NOMO-1 treated with DMSO at 0.1 percent for 48 hours (cell line): ENCODE measurements around the gene ENG.
"Not testable (repeated sequence)": the region's sequence is repeated elsewhere in the genome, so short reads cannot be mapped to it uniquely, and the experiment has no call there.

Experiments
- DNase-seq: peaks from one replicate; lab custom pipeline; 2025; ENCODE audit not compliant: unreplicated experiment; lab: John Stamatoyannopoulos, UW

The ENG gene

DNA sequence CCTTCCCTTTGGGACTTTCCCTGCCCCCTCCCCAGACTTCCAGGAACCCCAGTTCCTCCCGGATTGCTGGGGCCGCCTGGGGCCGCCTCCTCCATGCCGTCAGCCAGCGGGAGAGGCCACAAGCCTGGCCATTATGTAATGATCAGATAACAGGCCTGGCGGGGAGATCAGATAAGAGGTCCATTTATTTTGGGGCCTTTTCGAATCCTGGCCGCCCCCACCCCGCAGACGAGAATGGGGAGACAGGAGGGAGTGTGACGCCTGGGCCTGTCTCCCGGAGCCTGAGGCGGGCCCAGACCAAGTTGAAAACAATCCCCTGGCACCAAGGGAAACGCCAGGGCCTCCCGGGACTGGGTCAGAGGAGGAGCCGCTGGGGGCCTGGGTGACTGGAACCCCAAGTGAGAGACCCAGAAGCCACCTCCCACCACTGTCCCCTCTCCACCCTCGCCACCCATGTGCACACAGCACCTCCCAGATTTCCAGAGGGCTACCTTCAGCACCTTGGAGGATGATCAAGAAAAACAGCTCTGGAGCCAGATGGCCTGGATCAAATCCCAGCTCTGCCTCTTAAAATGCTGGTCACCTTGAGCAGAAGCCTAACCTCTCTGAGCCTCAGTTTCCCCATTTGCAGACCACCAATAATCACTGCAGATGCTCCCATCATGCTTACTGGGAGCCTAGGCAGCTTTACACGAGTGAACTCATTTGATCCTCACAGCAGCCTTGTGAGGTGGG is 7.8 kb downstream of the ENG start:
- no peak for DNase-seq

DNA sequence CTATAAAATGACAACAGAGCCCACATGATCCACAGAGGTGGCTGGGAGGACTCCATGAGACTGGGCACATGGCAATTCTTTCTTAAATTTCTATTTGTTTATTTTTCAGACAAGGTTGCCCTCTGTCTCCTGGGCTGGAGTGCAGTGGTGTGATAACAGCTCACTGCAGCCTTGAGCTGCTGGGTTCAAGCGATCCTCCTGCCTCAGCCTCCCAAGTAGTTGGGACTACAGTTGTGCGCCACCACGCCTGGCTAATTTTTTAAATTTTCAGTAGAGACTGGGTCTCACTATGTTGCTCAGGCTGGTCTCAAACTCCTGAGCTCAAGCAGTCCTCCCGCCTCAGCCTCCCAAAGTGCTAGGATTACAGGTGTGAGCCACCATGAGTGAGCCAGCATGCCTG is 8.8 kb downstream of the ENG start:
- not testable (repeated sequence) for DNase-seq

DNA sequence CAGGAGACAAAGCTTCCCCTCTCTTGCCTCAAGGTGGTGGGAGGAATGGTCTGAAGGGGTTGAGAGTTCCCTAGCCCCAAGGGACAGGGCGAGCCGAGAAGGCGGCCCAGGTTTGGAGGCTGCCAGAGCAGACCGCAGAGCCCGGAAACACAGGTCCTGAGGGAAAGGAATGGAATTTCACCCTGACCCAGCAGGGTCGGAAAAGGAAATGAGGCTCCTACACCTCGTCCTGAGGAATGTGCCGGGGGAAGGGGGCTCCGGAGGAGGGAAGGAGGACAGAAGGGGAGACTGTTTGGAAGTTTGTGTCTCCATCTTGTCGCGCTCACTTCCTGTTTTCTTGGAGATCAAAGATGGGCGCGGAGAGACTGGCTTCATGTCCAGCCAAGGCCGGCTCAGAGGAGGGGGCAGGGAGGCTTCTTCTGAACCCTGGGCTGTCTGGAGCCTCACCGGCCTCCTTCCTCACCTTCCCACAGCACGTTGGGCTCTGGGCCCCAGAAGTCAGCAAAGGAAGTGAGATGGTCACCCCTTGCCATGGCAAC is 9.6 kb downstream of the ENG start:
- DNase-seq = no peak

- no peak for DNase-seq
Measured at GRCh38 chr9:127841087-127841835, 13.2 kb downstream of the ENG start.

DNA sequence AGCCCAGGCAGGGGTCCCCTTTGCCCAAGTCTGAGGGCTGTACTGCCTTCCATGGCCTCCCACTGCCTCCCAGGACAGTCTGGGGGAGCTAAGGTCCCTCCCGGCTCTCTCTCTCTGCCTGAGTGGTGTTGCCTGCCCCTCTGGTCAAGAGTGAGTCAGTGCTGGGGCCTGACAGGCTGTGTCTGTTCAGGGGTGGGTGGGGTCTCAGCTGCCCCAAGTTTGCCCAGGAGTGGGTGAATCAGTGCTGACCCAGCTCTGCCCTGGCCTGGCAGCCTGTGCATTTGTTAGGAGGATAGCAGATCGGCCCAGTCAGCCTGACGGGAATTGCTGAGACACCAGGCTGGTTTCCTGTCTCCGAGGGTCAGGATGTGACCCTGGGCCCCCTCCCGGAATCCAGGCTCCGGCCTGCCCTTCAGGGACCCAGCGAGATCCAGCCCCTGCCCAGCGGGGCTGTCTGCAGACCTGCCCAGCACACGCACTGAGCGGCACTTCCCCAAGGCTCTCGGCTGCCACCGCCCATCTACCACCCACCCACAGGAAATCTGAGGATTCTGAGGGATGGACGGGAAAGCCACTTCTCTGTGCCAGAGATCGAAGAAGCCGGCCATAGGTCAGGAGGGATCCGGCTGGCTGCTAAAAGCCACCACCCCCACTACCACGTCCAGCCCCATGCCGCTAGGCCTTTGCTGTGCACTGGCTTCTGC is 15.9 kb downstream of the ENG start:
- no peak for DNase-seq

DNA sequence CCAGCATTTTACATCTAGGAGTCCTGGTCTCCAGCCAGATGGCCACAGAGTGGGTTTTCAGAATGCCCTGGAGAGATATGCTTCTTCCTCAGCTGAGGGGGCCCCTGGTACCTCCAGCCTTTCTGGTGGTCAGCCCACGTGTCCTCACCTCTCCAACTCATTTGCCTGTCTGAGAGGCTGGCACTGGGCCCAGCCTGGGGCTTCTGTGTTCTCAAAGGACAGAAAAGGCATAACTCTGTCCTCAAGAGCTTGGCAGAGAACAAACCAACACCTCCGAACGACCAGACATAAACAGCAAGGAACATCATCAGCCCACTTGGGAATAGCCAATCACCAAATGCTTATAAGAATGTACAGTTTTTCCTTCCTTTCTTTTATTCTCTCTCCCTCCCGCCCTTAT is 17.1 kb downstream of the ENG start:
- DNase-seq = no peak

- not testable (repeated sequence) for DNase-seq
Measured at GRCh38 chr9:127836561-127836960, 17.9 kb downstream of the ENG start.

GRCh38 chr9:127835991-127836516 is 18.4 kb downstream of the ENG start:
- peak; percentile 85 for DNase-seq

GRCh38 chr9:127833555-127833954 is 20.9 kb downstream of the ENG start:
- peak; percentile 90 for DNase-seq

GRCh38 chr9:127832248-127832647 is 22.2 kb downstream of the ENG start:
- no peak for DNase-seq

DNA sequence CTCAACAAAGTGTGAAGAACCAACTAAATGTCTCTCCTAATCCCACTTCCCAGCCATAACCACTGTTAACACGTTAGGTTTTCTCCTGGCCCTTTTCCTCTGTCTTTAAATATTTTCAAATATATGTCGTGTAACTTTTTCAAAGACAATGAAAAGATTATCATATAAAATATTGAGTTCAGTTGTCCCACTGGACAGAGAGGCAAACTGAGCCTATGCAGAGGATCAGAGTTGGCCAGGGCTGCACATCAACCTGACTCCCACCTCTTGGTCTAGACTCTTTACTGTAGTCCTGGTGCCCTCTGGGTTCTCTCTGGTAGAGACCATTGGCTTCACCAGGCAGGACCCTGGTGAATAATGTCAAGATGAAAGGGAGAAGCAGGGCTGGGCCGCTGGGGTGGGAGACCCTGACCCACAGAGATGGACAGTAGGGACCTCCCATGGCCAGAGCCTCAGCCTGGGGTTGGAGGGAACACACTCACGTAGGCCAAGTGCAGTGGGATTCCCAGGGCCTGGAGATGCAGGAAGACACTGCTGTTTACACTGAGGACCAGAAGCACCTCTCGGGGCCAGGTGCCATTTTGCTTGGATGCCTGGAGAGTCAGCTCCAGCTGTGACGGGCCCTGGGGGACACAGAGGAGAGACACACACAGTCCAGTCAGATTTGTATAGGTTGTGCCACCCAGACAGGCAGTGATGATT is 25.1 kb downstream of the ENG start:
- no peak for DNase-seq

DNA sequence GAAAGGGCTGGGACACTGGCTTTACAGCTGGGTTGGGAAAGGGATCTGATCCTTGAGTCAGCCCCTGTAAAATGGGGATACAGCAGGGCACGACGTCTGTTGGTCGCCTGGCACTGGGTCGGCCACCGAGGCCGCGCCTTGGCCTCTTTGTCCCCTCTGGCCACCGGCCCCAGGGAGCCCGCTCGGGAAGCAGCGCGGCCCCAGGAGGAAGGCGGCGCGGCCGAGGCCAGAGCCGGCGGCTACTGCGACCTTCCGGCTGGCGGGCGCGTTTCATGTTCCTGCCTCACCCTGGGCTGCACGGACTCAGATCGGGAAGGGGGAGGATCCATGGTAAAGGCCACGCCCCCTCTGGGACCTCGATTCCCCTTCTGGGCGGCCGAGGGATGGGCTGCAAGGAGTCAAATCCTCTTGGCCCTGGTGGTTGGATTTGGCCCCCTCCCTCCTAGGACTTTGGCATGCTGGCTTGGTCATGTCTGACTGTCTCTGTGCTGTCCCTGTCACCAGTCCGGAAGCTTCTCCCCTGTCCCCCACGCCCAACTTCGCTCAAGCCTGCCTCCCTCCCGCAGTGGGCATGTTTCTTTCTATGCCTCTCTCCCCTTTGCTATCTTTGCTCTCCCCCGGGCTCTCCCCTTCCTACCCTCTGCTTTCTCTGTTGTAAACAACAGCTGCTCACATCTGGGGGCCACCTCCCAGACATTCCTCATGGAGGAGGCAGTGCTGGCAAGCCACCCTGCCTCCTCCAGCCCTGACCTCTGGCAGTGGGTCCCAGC is 26.0 kb downstream of the ENG start:
- no peak for DNase-seq

GRCh38 chr9:127826253-127826913 is 28.1 kb downstream of the ENG start:
- DNase-seq = no peak

DNA sequence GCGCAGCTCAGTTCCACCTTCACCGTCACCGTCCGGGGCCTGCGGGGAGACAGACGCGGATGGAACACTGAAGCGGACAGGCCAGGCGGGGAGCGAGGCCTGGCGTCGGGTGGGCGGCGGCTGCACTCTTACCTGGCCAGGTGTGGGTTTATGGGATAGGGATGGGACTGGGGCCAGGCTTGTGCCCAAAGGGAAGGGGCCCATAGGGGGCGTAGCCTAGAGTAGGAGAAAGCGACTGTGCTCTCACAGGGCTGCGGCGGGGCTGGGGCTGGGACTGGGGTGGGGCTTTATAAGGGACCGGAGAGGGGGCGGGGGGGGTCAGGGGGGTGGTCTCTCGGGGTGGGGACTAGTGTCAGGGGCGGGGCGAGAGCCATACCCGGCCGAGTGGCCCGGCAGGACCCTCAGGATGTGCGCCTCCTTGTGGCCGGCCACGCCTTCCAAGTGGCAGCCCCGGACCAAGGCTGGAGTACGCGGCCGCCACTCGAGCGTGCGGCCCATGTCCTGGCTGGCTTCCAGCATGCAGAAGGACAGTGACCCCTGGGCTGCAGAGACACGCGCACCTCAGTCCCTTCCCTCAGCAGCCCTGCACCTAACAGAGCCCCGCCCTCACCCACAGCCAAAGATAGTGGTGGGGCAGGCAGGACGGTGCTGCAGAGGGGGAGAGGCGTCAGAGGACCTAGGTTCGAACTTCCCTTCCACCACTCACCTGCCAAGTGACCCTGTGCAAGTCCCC is 29.0 kb downstream of the ENG start:
- DNase-seq = no peak

DNA sequence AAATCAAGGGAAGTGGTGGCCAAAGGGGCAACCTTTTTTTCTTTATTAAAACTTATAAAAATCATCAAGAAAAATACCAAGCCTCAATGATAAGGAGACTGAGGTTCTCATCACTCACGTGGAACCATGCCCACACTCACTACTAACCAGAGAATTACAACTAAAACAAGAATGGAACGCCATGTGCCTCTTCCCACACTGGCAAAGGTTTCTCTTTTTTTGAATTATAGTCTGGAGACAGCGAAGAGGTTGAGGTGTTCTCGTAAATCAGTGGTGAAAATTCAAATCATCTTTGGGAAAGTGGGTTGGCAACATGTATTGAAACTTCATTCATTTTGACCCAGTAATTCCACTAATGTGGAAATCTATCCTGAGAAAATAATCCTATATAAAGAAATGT is 32.4 kb downstream of the ENG start:
- no peak for DNase-seq

GRCh38 chr9:127818574-127818973 is 35.9 kb downstream of the ENG start:
- no peak for DNase-seq

- DNase-seq = no peak
Measured at GRCh38 chr9:127817881-127818434, 36.5 kb downstream of the ENG start.

- no peak for DNase-seq
Measured at GRCh38 chr9:127816728-127817127, 37.7 kb downstream of the ENG start.

DNA sequence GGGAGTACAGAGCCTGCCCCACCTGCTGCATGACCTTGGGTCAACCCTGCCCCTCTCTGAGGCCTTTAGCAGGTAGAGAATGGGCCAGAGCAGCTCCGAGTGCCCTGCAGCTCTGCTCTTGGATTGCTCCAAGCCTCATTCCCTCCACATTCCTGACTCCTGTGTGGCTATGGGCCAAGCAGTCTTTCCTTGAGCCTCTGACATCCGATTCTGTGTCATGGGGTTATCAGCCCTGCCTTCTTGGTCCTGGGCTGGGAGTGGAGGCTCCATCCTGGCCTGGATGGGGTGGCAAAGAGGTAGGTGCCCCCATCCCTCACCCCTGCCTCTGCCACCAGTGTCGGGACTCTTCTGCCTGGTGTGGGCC is 38.1 kb downstream of the ENG start:
- no peak for DNase-seq
